Keratinocyte (primary cell): Measurements from ENCODE around the gene PRCP. TPM values are rescaled to one million over a fixed set of nuclear protein-coding genes. Genes with fewer than 3 reads are reported as not detected.

Experiments
- DNase-seq: peaks from one replicate; pipeline ENCODE4 v3.0.0-alpha.2; 2011; ENCODE audit warnings: low read depth, missing footprints, low spot score
- FAIRE-seq: peaks from 2 replicates; lab custom pipeline; 2011; peaks lifted over from hg19 to GRCh38; lab: Jason Lieb, UNC
- H2AFZ ChIP-seq: 2 replicates; pipeline ENCODE4 v1.6.0; 2012; ENCODE audit warnings: low read length, control low read depth, inconsistent platforms; ENCODE audit not compliant: control insufficient read depth
- H3K27ac ChIP-seq: 2 replicates; pipeline ENCODE4 v1.5.1; 2011; ENCODE audit warnings: low read length; ENCODE audit not compliant: control insufficient read depth, insufficient read depth
- H3K27me3 ChIP-seq: 3 replicates; pipeline ENCODE4 v1.6.0; 2011; ENCODE audit warnings: low read length; ENCODE audit not compliant: control insufficient read depth, insufficient read depth; ENCODE audit errors: extremely low read depth
- H3K36me3 ChIP-seq, 2 experiments: 2 replicates in 1 of 2; 3 replicates in 1 of 2; pipeline ENCODE4 v1.5.1; 2011; ENCODE audit warnings: low read length in 2 of 2, mild to moderate bottlenecking in 1 of 2; ENCODE audit not compliant: control insufficient read depth in 2 of 2, insufficient read depth in 2 of 2; ENCODE audit errors: extremely low read depth in 1 of 2
- H3K4me1 ChIP-seq: 3 replicates; pipeline ENCODE4 v1.5.1; 2011; ENCODE audit warnings: low read length; ENCODE audit not compliant: control insufficient read depth, insufficient read depth; ENCODE audit errors: extremely low read depth
- H3K4me2 ChIP-seq: 3 replicates; pipeline ENCODE4 v1.6.0; 2011; ENCODE audit warnings: low read depth, low read length; ENCODE audit not compliant: control insufficient read depth, insufficient read depth; ENCODE audit errors: extremely low read depth
- H3K4me3 ChIP-seq, 3 experiments: fragments of 200-600 bp in 1 of 3; sonication (generic) in 1 of 3; 2 replicates in 2 of 3; 3 replicates in 1 of 3; pipeline ENCODE4 v1.5.1; 2011 to 2016; ENCODE audit warnings: low read length in 3 of 3, mild to moderate bottlenecking in 3 of 3, control low read depth in 2 of 3, inconsistent platforms in 1 of 3, low read depth in 1 of 3, mixed read lengths in 1 of 3, mixed run types in 1 of 3, moderate library complexity in 1 of 3; ENCODE audit not compliant: control insufficient read depth in 2 of 3, insufficient read depth in 2 of 3; ENCODE audit errors: extremely low read depth in 1 of 3
- H3K79me2 ChIP-seq: 2 replicates; pipeline ENCODE4 v1.6.0; 2012; ENCODE audit warnings: low read length; ENCODE audit not compliant: control insufficient read depth, insufficient read depth
- H3K9ac ChIP-seq: 3 replicates; pipeline ENCODE4 v1.6.0; 2011; ENCODE audit warnings: low read length; ENCODE audit not compliant: control insufficient read depth, insufficient read depth; ENCODE audit errors: extremely low read depth
- H3K9me1 ChIP-seq: 3 replicates; pipeline ENCODE4 v1.6.0; 2011; ENCODE audit warnings: low read length; ENCODE audit not compliant: control insufficient read depth, insufficient read depth; ENCODE audit errors: extremely low read depth
- H3K9me3 ChIP-seq: 2 replicates; pipeline ENCODE4 v1.5.1; 2012; ENCODE audit warnings: low read depth, low read length; ENCODE audit not compliant: control insufficient read depth
- H4K20me1 ChIP-seq: 3 replicates; pipeline ENCODE4 v1.6.0; 2011; ENCODE audit warnings: low read length; ENCODE audit not compliant: control insufficient read depth, insufficient read depth; ENCODE audit errors: extremely low read depth
- CTCF ChIP-seq, 3 experiments: IDR thresholded peaks in 1 of 3; conservative IDR thresholded peaks in 1 of 3; optimal IDR thresholded peaks in 1 of 3; 2 replicates in 2 of 3; 3 replicates in 1 of 3; pipeline versions ENCODE3 to v1.5.1; 2011; ENCODE audit warnings: low read length in 3 of 3, mild to moderate bottlenecking in 3 of 3, moderate library complexity in 2 of 3, control low read depth in 1 of 3, inconsistent platforms in 1 of 3; ENCODE audit not compliant: insufficient read depth in 2 of 3; ENCODE audit errors: extremely low read depth in 1 of 3
- EZH2 ChIP-seq: IDR thresholded peaks from one replicate; pipeline ENCODE4 v1.6.1; 2012; ENCODE audit warnings: inconsistent platforms, mild to moderate bottlenecking, low read length, moderate library complexity
- dilution Hi-C: fragments of 300-500 bp; cut with MboI; formaldehyde crosslinking; loops from one replicate; pipeline ENCODE4 v1.7.0; 2020; ENCODE audit warnings: low sequenced_read_pairs; ENCODE audit not compliant: extremely low pct_ligation_motif_present
- polyA plus RNA-seq, 5 experiments: library from polyadenylated mRNA; depleted of rRNA in 3 of 5; stranded (reverse) in 3 of 5; stranded (forward) in 1 of 5; unstranded in 1 of 5; fragments of >200 nt; gene quantifications; 1 replicate in 1 of 5; 2 replicates in 3 of 5; 3 replicates in 1 of 5; pipeline versions ENCODE4 v1.2.1 to v1.2.3, GENCODE V29; 2011 to 2012; ENCODE audit warnings: missing spikeins in 2 of 5, low read depth in 1 of 5, low replicate concordance in 1 of 5

The PRCP gene
- polyA plus RNA-seq, 1 donor (not counting 4 experiments of a cell fraction or from before 2014, with no cell fraction given), result 43.5 TPM

GRCh38 chr11:82837650-82838049, 62.6 kb downstream of the PRCP start:
- FAIRE-seq, result no peak
- Histone ChIP-seq H3K4me3 (no peak overlapping the region), H3K36me3 (no peaks in the 10 kb centered on the region), H3K9me3 (no peaks in the 10 kb centered on the region), H2AFZ (no peak overlapping the region), H3K79me2 (no peaks in the 10 kb centered on the region), H3K4me2 (no peak overlapping the region), H3K27ac (no peak overlapping the region), H3K4me1 (no peaks in the 10 kb centered on the region), H3K9me1 (no peaks in the 10 kb centered on the region), H3K9ac (no peak overlapping the region), H4K20me1 (no peaks in the 10 kb centered on the region), H3K27me3 (no peaks in the 10 kb centered on the region)
- TF ChIP-seq CTCF (optimal IDR thresholded peaks at IDR 0.05 in 1 of 3, IDR thresholded peaks at IDR 0.05 in 1 of 3, conservative IDR thresholded peaks at IDR 0.05 in 1 of 3; ENCODE audit: extremely low read depth in 1 of 3, insufficient read depth in 2 of 3, low read length in 3 of 3) (no peak), EZH2 (no peak)
- no peak for DNase-seq
- dilution Hi-C loops, result no loop called here

DNA sequence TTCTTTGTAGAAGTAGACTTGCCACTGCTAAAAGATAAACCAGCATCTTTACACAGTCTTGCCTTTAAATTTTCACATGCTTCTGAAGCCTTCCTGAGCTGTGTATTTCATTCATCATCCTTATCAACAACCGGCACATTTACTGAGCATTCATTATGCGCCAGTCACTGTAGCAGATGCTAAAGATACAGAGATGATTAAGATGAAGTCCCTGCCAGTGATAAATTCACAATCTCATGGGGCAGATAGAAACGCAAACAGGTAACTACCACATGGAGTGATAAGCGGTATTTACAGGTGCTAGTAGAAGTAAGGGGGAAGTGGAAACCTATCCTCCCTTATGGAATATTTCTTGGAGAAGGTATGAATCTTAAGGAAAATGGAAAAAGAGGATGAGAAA, 67.2 kb downstream of the PRCP start:
- Histone ChIP-seq H3K4me3 (no peak overlapping the region), H4K20me1 (no peaks in the 10 kb centered on the region), H3K9ac (no peak overlapping the region), H3K4me2 (no peak overlapping the region), H3K27ac (no peak overlapping the region), H3K4me1 (peaks cover 5% of the 10 kb centered on the region), H3K79me2 (no peaks in the 10 kb centered on the region), H3K9me1 (no peaks in the 10 kb centered on the region), H3K27me3 (no peaks in the 10 kb centered on the region), H3K36me3 (no peaks in the 10 kb centered on the region), H2AFZ (no peak overlapping the region), H3K9me3 (no peaks in the 10 kb centered on the region)
- FAIRE-seq (no peak), DNase-seq (no peak)
- dilution Hi-C loops, result no loop called here
- TF ChIP-seq EZH2 (no peak), CTCF (optimal IDR thresholded peaks at IDR 0.05 in 1 of 3, IDR thresholded peaks at IDR 0.05 in 1 of 3, conservative IDR thresholded peaks at IDR 0.05 in 1 of 3; ENCODE audit: extremely low read depth in 1 of 3, insufficient read depth in 2 of 3, low read length in 3 of 3) (no peak)
